Measurements from ENCODE around the gene AFAP1. TPM values are rescaled to one million over a fixed set of nuclear protein-coding genes. Genes with fewer than 3 reads are reported as not detected.

Gene AFAP1
- polyA plus RNA-seq, 2 donors, result 2.0 to 4.0 TPM

GRCh38 chr4:7736436-7737267 is 203.0 kb downstream of the AFAP1 start:
- Histone ChIP-seq H3K36me3 (ENCODE audit: control insufficient read depth in 2 of 2, insufficient read depth in 2 of 2, low read length in 1 of 2) (no peaks in the 10 kb centered on the region), H3K4me1 (ENCODE audit: control insufficient read depth in 2 of 2, insufficient read depth in 2 of 2, low read length in 1 of 2) (no peaks in the 10 kb centered on the region), H3K27me3 (ENCODE audit: control insufficient read depth in 1 of 2, insufficient read depth in 2 of 2, low read length in 2 of 2) (no peaks in the 10 kb centered on the region), H3K27ac (ENCODE audit: low read depth in 2 of 2, low read length in 1 of 2) (no peak overlapping the region), H3K9me3 (ENCODE audit: control insufficient read depth in 2 of 2, insufficient read depth in 1 of 2, low read depth in 1 of 2, low read length in 1 of 2) (peaks cover 5 to 8% of the 10 kb centered on the region in 2 donors), H3K4me3 (ENCODE audit: low read depth in 1 of 2, low read length in 2 of 2) (no peak overlapping the region)
- 81 to 85% methylated on average over 31 of the region's 31 CpGs for WGBS, 2 donors

- 84 to 85% methylated on average over 8 of the region's 8 CpGs for WGBS, 2 donors
- Histone ChIP-seq H3K27ac (ENCODE audit: low read depth in 2 of 2, low read length in 1 of 2) (no peak overlapping the region), H3K9me3 (ENCODE audit: control insufficient read depth in 2 of 2, insufficient read depth in 1 of 2, low read depth in 1 of 2, low read length in 1 of 2) (peaks cover 5 to 8% of the 10 kb centered on the region in 2 donors)
Measured at GRCh38 chr4:7735961-7736360, 203.7 kb downstream of the AFAP1 start.

GRCh38 chr4:7735395-7735794 is 204.3 kb downstream of the AFAP1 start:
- Histone ChIP-seq H3K4me3 (ENCODE audit: low read depth in 1 of 2, low read length in 2 of 2) (no peak overlapping the region), H3K36me3 (ENCODE audit: control insufficient read depth in 2 of 2, insufficient read depth in 2 of 2, low read length in 1 of 2) (no peaks in the 10 kb centered on the region), H3K27ac (ENCODE audit: low read depth in 2 of 2, low read length in 1 of 2) (no peak overlapping the region), H3K9me3 (ENCODE audit: control insufficient read depth in 2 of 2, insufficient read depth in 1 of 2, low read depth in 1 of 2, low read length in 1 of 2) (peaks cover 5 to 8% of the 10 kb centered on the region in 2 donors), H3K27me3 (ENCODE audit: control insufficient read depth in 1 of 2, insufficient read depth in 2 of 2, low read length in 2 of 2) (no peaks in the 10 kb centered on the region), H3K4me1 (ENCODE audit: control insufficient read depth in 2 of 2, insufficient read depth in 2 of 2, low read length in 1 of 2) (no peaks in the 10 kb centered on the region)
- WGBS, 2 donors, result 87 to 92% methylated on average over 5 of the region's 5 CpGs

More at GRCh38 chr4:7735961-7736360, 203.7 kb downstream of the AFAP1 start:
- Histone ChIP-seq H3K27me3 (ENCODE audit: control insufficient read depth in 1 of 2, insufficient read depth in 2 of 2, low read length in 2 of 2) (no peaks in the 10 kb centered on the region), H3K4me1 (ENCODE audit: control insufficient read depth in 2 of 2, insufficient read depth in 2 of 2, low read length in 1 of 2) (no peaks in the 10 kb centered on the region), H3K36me3 (ENCODE audit: control insufficient read depth in 2 of 2, insufficient read depth in 2 of 2, low read length in 1 of 2) (no peaks in the 10 kb centered on the region), H3K4me3 (ENCODE audit: low read depth in 1 of 2, low read length in 2 of 2) (no peak overlapping the region)

- no peaks in the 10 kb centered on the region for H3K27me3 ChIP-seq (ENCODE audit: control insufficient read depth in 1 of 2, insufficient read depth in 2 of 2, low read length in 2 of 2)
- WGBS, 2 donors, result 70 to 73% methylated on average over 18 to 20 of the region's 20 CpGs
- H3K9me3 ChIP-seq (ENCODE audit: control insufficient read depth in 2 of 2, insufficient read depth in 1 of 2, low read depth in 1 of 2, low read length in 1 of 2), result peaks cover 5 to 8% of the 10 kb centered on the region in 2 donors
- no peaks in the 10 kb centered on the region for H3K36me3 ChIP-seq (ENCODE audit: control insufficient read depth in 2 of 2, insufficient read depth in 2 of 2, low read length in 1 of 2)
- H3K27ac ChIP-seq (ENCODE audit: low read depth in 2 of 2, low read length in 1 of 2), result no peak overlapping the region
- no peaks in the 10 kb centered on the region for H3K4me1 ChIP-seq (ENCODE audit: control insufficient read depth in 2 of 2, insufficient read depth in 2 of 2, low read length in 1 of 2)
- H3K4me3 ChIP-seq (ENCODE audit: low read depth in 1 of 2, low read length in 2 of 2), result no peak overlapping the region
Measured at GRCh38 chr4:7734651-7735260, 204.9 kb downstream of the AFAP1 start.

- H3K36me3 ChIP-seq (ENCODE audit: control insufficient read depth in 2 of 2, insufficient read depth in 2 of 2, low read length in 1 of 2), result no peaks in the 10 kb centered on the region
- H3K27me3 ChIP-seq (ENCODE audit: control insufficient read depth in 1 of 2, insufficient read depth in 2 of 2, low read length in 2 of 2), result no peaks in the 10 kb centered on the region
- no peak overlapping the region for H3K27ac ChIP-seq (ENCODE audit: low read depth in 2 of 2, low read length in 1 of 2)
- no peak overlapping the region for H3K4me3 ChIP-seq (ENCODE audit: low read depth in 1 of 2, low read length in 2 of 2)
- 74 to 77% methylated on average over 20 to 26 of the region's 26 CpGs for WGBS, 2 donors
- H3K9me3 ChIP-seq (ENCODE audit: control insufficient read depth in 2 of 2, insufficient read depth in 1 of 2, low read depth in 1 of 2, low read length in 1 of 2), result peaks cover 5 to 8% of the 10 kb centered on the region in 2 donors
- no peaks in the 10 kb centered on the region for H3K4me1 ChIP-seq (ENCODE audit: control insufficient read depth in 2 of 2, insufficient read depth in 2 of 2, low read length in 1 of 2)
Measured at GRCh38 chr4:7733801-7734650, 205.6 kb downstream of the AFAP1 start.

GRCh38 chr4:7733201-7733600 is 206.5 kb downstream of the AFAP1 start:
- peaks cover 5 to 8% of the 10 kb centered on the region in 2 donors for H3K9me3 ChIP-seq (ENCODE audit: control insufficient read depth in 2 of 2, insufficient read depth in 1 of 2, low read depth in 1 of 2, low read length in 1 of 2)
- H3K4me1 ChIP-seq (ENCODE audit: control insufficient read depth in 2 of 2, insufficient read depth in 2 of 2, low read length in 1 of 2), result no peaks in the 10 kb centered on the region
- H3K36me3 ChIP-seq (ENCODE audit: control insufficient read depth in 2 of 2, insufficient read depth in 2 of 2, low read length in 1 of 2), result no peaks in the 10 kb centered on the region
- H3K27ac ChIP-seq (ENCODE audit: low read depth in 2 of 2, low read length in 1 of 2), result no peak overlapping the region
- WGBS, 2 donors, result 82 to 87% methylated on average over 17 of the region's 17 CpGs
- H3K27me3 ChIP-seq (ENCODE audit: control insufficient read depth in 1 of 2, insufficient read depth in 2 of 2, low read length in 2 of 2), result no peaks in the 10 kb centered on the region
- no peak overlapping the region for H3K4me3 ChIP-seq (ENCODE audit: low read depth in 1 of 2, low read length in 2 of 2)

- Histone ChIP-seq H3K36me3 (ENCODE audit: control insufficient read depth in 2 of 2, insufficient read depth in 2 of 2, low read length in 1 of 2) (no peaks in the 10 kb centered on the region), H3K4me1 (ENCODE audit: control insufficient read depth in 2 of 2, insufficient read depth in 2 of 2, low read length in 1 of 2) (no peaks in the 10 kb centered on the region), H3K27me3 (ENCODE audit: control insufficient read depth in 1 of 2, insufficient read depth in 2 of 2, low read length in 2 of 2) (no peaks in the 10 kb centered on the region), H3K4me3 (ENCODE audit: low read depth in 1 of 2, low read length in 2 of 2) (no peak overlapping the region), H3K27ac (ENCODE audit: low read depth in 2 of 2, low read length in 1 of 2) (no peak overlapping the region), H3K9me3 (ENCODE audit: control insufficient read depth in 2 of 2, insufficient read depth in 1 of 2, low read depth in 1 of 2, low read length in 1 of 2) (peaks cover 0 to 4% of the 10 kb centered on the region in 2 donors)
- WGBS, 2 donors, result 88 to 96% methylated on average over 9 of the region's 9 CpGs
Measured at GRCh38 chr4:7732263-7732662, 207.4 kb downstream of the AFAP1 start.

- no peaks in the 10 kb centered on the region for H3K36me3 ChIP-seq (ENCODE audit: control insufficient read depth in 2 of 2, insufficient read depth in 2 of 2, low read length in 1 of 2)
- no peak overlapping the region for H3K27ac ChIP-seq (ENCODE audit: low read depth in 2 of 2, low read length in 1 of 2)
- H3K27me3 ChIP-seq (ENCODE audit: control insufficient read depth in 1 of 2, insufficient read depth in 2 of 2, low read length in 2 of 2), result no peaks in the 10 kb centered on the region
- WGBS, 2 donors, result 72 to 81% methylated on average over 4 of the region's 4 CpGs
- H3K9me3 ChIP-seq (ENCODE audit: control insufficient read depth in 2 of 2, insufficient read depth in 1 of 2, low read depth in 1 of 2, low read length in 1 of 2), result peaks cover 0 to 4% of the 10 kb centered on the region in 2 donors
- no peak overlapping the region for H3K4me3 ChIP-seq (ENCODE audit: low read depth in 1 of 2, low read length in 2 of 2)
- H3K4me1 ChIP-seq (ENCODE audit: control insufficient read depth in 2 of 2, insufficient read depth in 2 of 2, low read length in 1 of 2), result no peaks in the 10 kb centered on the region
Measured at GRCh38 chr4:7731437-7731836, 208.2 kb downstream of the AFAP1 start.

GRCh38 chr4:7727749-7728148 is 211.9 kb downstream of the AFAP1 start:
- Histone ChIP-seq H3K9me3 (ENCODE audit: control insufficient read depth in 2 of 2, insufficient read depth in 1 of 2, low read depth in 1 of 2, low read length in 1 of 2) (no peaks in the 10 kb centered on the region), H3K4me1 (ENCODE audit: control insufficient read depth in 2 of 2, insufficient read depth in 2 of 2, low read length in 1 of 2) (no peaks in the 10 kb centered on the region)
- WGBS, 2 donors, result 94 to 98% methylated on average over 1 of the region's 1 CpG

More at GRCh38 chr4:7727749-7728148, 211.9 kb downstream of the AFAP1 start:
- Histone ChIP-seq H3K27me3 (ENCODE audit: control insufficient read depth in 1 of 2, insufficient read depth in 2 of 2, low read length in 2 of 2) (no peaks in the 10 kb centered on the region), H3K36me3 (ENCODE audit: control insufficient read depth in 2 of 2, insufficient read depth in 2 of 2, low read length in 1 of 2) (no peaks in the 10 kb centered on the region), H3K27ac (ENCODE audit: low read depth in 2 of 2, low read length in 1 of 2) (no peak overlapping the region), H3K4me3 (ENCODE audit: low read depth in 1 of 2, low read length in 2 of 2) (no peak overlapping the region)
